ENCODE measurements around the gene LHX4.

LHX4 gene

GRCh38 chr1:180271272-180272255, 41.5 kb downstream of the LHX4 start:
- H3K36me3 ChIP-seq (ENCODE audit: control insufficient read depth, insufficient read depth, low read length), result peaks cover 2% of the 10 kb centered on the region
- TF ChIP-seq, protein P1, sequence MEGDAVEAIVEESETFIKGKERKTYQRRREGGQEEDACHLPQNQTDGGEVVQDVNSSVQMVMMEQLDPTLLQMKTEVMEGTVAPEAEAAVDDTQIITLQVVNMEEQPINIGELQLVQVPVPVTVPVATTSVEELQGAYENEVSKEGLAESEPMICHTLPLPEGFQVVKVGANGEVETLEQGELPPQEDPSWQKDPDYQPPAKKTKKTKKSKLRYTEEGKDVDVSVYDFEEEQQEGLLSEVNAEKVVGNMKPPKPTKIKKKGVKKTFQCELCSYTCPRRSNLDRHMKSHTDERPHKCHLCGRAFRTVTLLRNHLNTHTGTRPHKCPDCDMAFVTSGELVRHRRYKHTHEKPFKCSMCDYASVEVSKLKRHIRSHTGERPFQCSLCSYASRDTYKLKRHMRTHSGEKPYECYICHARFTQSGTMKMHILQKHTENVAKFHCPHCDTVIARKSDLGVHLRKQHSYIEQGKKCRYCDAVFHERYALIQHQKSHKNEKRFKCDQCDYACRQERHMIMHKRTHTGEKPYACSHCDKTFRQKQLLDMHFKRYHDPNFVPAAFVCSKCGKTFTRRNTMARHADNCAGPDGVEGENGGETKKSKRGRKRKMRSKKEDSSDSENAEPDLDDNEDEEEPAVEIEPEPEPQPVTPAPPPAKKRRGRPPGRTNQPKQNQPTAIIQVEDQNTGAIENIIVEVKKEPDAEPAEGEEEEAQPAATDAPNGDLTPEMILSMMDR (IDR thresholded peaks at IDR 0.05; ENCODE audit: insufficient read depth, low read length, poor library complexity, severe bottlenecking), result no peak
- no peak overlapping the region for H3K4me3 ChIP-seq (replicated peaks; ENCODE audit: low read depth, low read length)
- no peaks in the 10 kb centered on the region for H3K27me3 ChIP-seq (replicated peaks; ENCODE audit: control insufficient read depth, insufficient read depth, low read length)
- DNase-seq (ENCODE audit: extremely low read depth, insufficient read length), result no peak

GRCh38 chr1:180272395-180272794, 42.3 kb downstream of the LHX4 start:
- no peaks in the 10 kb centered on the region for H3K27me3 ChIP-seq (replicated peaks; ENCODE audit: control insufficient read depth, insufficient read depth, low read length)
- no peak for DNase-seq (ENCODE audit: extremely low read depth, insufficient read length)
- no peak overlapping the region for H3K4me3 ChIP-seq (replicated peaks; ENCODE audit: low read depth, low read length)
- TF ChIP-seq, protein P1 (IDR thresholded peaks at IDR 0.05; ENCODE audit: insufficient read depth, low read length, poor library complexity, severe bottlenecking), result no peak
- peaks cover 2% of the 10 kb centered on the region for H3K36me3 ChIP-seq (ENCODE audit: control insufficient read depth, insufficient read depth, low read length)

- no peak overlapping the region for H3K4me3 ChIP-seq (replicated peaks; ENCODE audit: low read depth, low read length)
- DNase-seq (ENCODE audit: extremely low read depth, insufficient read length), result no peak
- TF ChIP-seq, protein P1 (IDR thresholded peaks at IDR 0.05; ENCODE audit: insufficient read depth, low read length, poor library complexity, severe bottlenecking), result no peak
- H3K27me3 ChIP-seq (replicated peaks; ENCODE audit: control insufficient read depth, insufficient read depth, low read length), result no peaks in the 10 kb centered on the region
- peaks cover 2% of the 10 kb centered on the region for H3K36me3 ChIP-seq (ENCODE audit: control insufficient read depth, insufficient read depth, low read length)
Observed at GRCh38 chr1:180273066-180273465, 43.0 kb downstream of the LHX4 start.

DNA sequence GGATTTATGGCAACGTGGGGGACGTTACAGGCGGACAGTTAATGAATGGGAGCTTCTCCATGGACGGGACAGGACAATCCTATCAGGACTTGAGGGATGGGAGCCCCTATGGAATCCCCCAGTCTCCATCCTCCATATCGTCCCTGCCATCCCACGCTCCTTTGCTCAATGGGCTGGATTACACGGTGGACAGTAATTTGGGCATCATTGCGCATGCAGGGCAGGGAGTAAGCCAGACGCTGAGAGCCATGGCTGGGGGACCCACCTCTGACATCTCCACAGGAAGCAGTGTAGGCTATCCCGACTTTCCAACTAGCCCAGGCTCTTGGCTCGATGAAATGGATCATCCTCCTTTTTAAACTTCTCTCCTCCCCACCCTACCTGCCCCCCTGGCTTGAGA, 44.2 kb downstream of the LHX4 start:
- H3K4me3 ChIP-seq (replicated peaks; ENCODE audit: low read depth, low read length), result no peak overlapping the region
- TF ChIP-seq, protein P1 (IDR thresholded peaks at IDR 0.05; ENCODE audit: insufficient read depth, low read length, poor library complexity, severe bottlenecking), result no peak
- H3K36me3 ChIP-seq (ENCODE audit: control insufficient read depth, insufficient read depth, low read length), result peaks cover 3% of the 10 kb centered on the region
- no peaks in the 10 kb centered on the region for H3K27me3 ChIP-seq (replicated peaks; ENCODE audit: control insufficient read depth, insufficient read depth, low read length)
- no peak for DNase-seq (ENCODE audit: extremely low read depth, insufficient read length)

DNA sequence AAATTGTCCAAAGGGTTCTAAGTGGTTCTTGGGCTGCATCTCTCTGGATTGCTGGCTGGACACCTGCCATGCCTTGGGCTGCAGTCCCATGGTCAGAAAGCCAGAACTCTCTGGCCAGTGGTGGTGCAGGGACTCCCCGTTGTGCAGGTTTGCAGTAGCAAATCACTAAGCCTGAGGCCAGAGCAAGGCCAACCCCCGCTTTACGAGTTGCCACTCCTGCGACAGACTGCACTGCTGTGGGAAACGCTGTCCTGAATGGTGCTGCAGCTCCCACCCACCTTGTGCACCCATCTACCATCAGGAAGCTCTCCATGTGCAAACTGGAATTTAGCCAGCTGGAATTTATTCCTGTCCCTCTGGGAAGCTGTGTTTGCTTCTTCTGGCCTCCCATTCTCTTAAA, 45.7 kb downstream of the LHX4 start:
- TF ChIP-seq, protein P1 (IDR thresholded peaks at IDR 0.05; ENCODE audit: insufficient read depth, low read length, poor library complexity, severe bottlenecking), result no peak
- no peak overlapping the region for H3K4me3 ChIP-seq (replicated peaks; ENCODE audit: low read depth, low read length)
- no peaks in the 10 kb centered on the region for H3K27me3 ChIP-seq (replicated peaks; ENCODE audit: control insufficient read depth, insufficient read depth, low read length)
- DNase-seq (ENCODE audit: extremely low read depth, insufficient read length), result no peak
- H3K36me3 ChIP-seq (ENCODE audit: control insufficient read depth, insufficient read depth, low read length), result peaks cover 3% of the 10 kb centered on the region

All from GM06990 (cell line).